ENCODE results near the gene LYZ. TPM values are rescaled to one million over a fixed set of nuclear protein-coding genes. Genes with fewer than 3 reads are reported as not detected.

The LYZ gene
- total RNA-seq, 1 donor from 2014 or later = 30.8 TPM

DNA sequence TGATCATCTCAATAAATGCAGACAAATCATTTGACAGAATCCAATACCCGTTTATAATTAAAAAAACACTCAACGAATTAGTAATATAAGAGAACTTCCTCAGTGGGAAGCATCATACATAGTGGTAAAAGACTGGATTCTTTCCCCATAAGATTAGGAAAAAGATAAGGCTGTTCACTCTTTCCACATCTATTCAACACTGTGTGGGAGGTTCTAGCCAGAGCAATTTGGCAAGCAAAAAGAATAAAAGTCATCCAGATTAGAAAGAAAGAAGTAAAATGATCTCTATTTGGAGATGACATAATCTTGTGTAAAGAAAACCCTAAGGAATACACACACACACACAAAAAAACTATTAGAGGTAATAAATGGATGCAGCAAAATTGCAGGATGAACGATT, 49.8 kb downstream of the LYZ start:
- H3K4me1 ChIP-seq = no peaks in the 10 kb centered on the region
- no peak for DNase-seq
- H3K9me3 ChIP-seq (replicated peaks) = peaks cover 7% of the 10 kb centered on the region
- H3K4me3 ChIP-seq = no peak overlapping the region
- TF ChIP-seq, protein P1, sequence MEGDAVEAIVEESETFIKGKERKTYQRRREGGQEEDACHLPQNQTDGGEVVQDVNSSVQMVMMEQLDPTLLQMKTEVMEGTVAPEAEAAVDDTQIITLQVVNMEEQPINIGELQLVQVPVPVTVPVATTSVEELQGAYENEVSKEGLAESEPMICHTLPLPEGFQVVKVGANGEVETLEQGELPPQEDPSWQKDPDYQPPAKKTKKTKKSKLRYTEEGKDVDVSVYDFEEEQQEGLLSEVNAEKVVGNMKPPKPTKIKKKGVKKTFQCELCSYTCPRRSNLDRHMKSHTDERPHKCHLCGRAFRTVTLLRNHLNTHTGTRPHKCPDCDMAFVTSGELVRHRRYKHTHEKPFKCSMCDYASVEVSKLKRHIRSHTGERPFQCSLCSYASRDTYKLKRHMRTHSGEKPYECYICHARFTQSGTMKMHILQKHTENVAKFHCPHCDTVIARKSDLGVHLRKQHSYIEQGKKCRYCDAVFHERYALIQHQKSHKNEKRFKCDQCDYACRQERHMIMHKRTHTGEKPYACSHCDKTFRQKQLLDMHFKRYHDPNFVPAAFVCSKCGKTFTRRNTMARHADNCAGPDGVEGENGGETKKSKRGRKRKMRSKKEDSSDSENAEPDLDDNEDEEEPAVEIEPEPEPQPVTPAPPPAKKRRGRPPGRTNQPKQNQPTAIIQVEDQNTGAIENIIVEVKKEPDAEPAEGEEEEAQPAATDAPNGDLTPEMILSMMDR (IDR thresholded peaks at IDR 0.05; ENCODE audit: borderline replicate concordance) = no peak
- H3K27ac ChIP-seq (replicated peaks) = no peak overlapping the region
- intact Hi-C loops (cut with micrococcal nuclease) = no loop called here
- peaks cover 10% of the 10 kb centered on the region for H3K36me3 ChIP-seq
- H3K27me3 ChIP-seq (ENCODE audit: low read depth) = no peaks in the 10 kb centered on the region

DNA sequence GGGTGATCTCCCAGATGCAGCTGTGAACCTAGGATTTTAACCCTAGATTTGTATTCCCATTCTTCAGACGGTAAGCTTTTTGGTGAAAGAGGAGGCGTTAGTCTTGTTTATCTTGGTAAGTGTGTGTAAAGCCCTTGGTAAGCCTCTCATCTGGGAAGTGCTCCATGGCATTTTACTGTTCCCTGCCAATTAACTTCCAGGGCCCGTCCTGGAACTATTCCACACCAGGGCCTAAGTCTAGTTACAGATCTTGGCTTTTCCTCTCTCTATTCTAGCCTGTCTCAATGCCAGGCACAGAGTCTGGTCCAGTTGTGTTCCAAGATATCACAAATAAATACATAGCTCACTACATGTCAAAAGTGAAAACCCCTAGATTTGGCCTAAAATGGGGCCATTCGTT, 53.8 kb downstream of the LYZ start:
- intact Hi-C loops (cut with micrococcal nuclease) = no loop called here
- Histone ChIP-seq H3K9me3 (replicated peaks) (peaks cover 5% of the 10 kb centered on the region), H3K27ac (replicated peaks) (no peak overlapping the region), H3K4me3 (no peak overlapping the region), H3K36me3 (peaks cover 8% of the 10 kb centered on the region), H3K27me3 (ENCODE audit: low read depth) (no peaks in the 10 kb centered on the region), H3K4me1 (no peaks in the 10 kb centered on the region)
- TF ChIP-seq, protein P1 (IDR thresholded peaks at IDR 0.05; ENCODE audit: borderline replicate concordance) = no peak
- DNase-seq = no peak

Other genes starting within 250 kb of the LYZ start
- gene CPSF6, start 108.8 kb upstream of the LYZ start, total RNA-seq = 28.6 TPM
- 12.8 TPM for gene YEATS4, start 11.4 kb downstream of the LYZ start, total RNA-seq
- gene FRS2, start 122.0 kb downstream of the LYZ start, total RNA-seq = 18.2 TPM
- gene CCT2, start 237.1 kb downstream of the LYZ start, total RNA-seq = 91.7 TPM

All from left ventricle myocardium inferior (tissue), 1 donor.